Testis (tissue), 3 donors: ENCODE results near the gene DLX3. TPM values are rescaled to one million over a fixed set of nuclear protein-coding genes. Genes with fewer than 3 reads are reported as not detected.

Experiments used
- DNase-seq: peaks from one replicate; pipeline ENCODE4 v3.0.0-alpha.2; 2019
- H3K27ac ChIP-seq, 2 donors: fragments of 200-600 bp; sonication (generic); one replicate each; pipeline ENCODE4 v1.5.1; 2019
- H3K27me3 ChIP-seq: fragments of 200-600 bp; sonication (generic); one replicate; pipeline ENCODE4 v1.5.1; 2019
- H3K36me3 ChIP-seq: fragments of 200-600 bp; sonication (generic); one replicate; pipeline ENCODE4 v1.5.1; 2017; ENCODE audit warnings: low read depth; ENCODE audit errors: missing control alignments
- H3K4me1 ChIP-seq: fragments of 200-600 bp; sonication (generic); one replicate; pipeline ENCODE4 v1.5.1; 2019
- H3K4me3 ChIP-seq, 2 donors: fragments of 200-600 bp; sonication (generic); one replicate each; pipeline ENCODE4 v1.5.1; 2017 to 2019
- H3K9me3 ChIP-seq: fragments of 200-600 bp; sonication (generic); one replicate; pipeline ENCODE4 v1.5.1; 2017
- CTCF ChIP-seq, 3 experiments: fragments of 450-650 bp in 2 of 3; fragments of 200-600 bp in 1 of 3; sonication (generic) in 1 of 3; IDR thresholded peaks; one replicate each; pipeline ENCODE4 v1.5.1; 2016 to 2019; ENCODE audit warnings: antibody characterized with exemption in 3 of 3, mild to moderate bottlenecking in 2 of 3, moderate library complexity in 1 of 3
- POLR2A ChIP-seq: fragments of 450-650 bp; IDR thresholded peaks from one replicate; pipeline ENCODE4 v1.6.1; 2017; ENCODE audit warnings: antibody characterized with exemption, mild to moderate bottlenecking, moderate library complexity
- WGBS, 2 donors: methylation state at CpG; one replicate each; pipeline ENCODE4 v1.1.5; 2018; 5-methylcytosine and 5-hydroxymethylcytosine counted together
- intact Hi-C: fragments of 100-400 bp; cut with DNase I; formaldehyde crosslinking; loops from one replicate; pipeline ENCODE4 v1.15.1; 2023; ENCODE audit warnings: low total_unique reads
- polyA plus RNA-seq: library from polyadenylated mRNA; stranded (reverse); fragments of 350-450 nt; fragmentation: Illumina TruSeq; extraction: RNeasy Lipid Tissue Mini Kit (QIAGEN cat#74804); gene quantifications from one replicate; pipeline ENCODE4 v1.2.3, GENCODE V29; 2014; ENCODE audit warnings: low read depth, low replicate concordance; ENCODE audit not compliant: insufficient read depth
- total RNA-seq, 2 donors: library from RNA; depleted of rRNA; stranded (reverse); fragments of >200 nt; gene quantifications; one replicate each; pipeline ENCODE4 v1.2.3, GENCODE V29; 2016

Gene DLX3
- total and polyA plus RNA-seq, 3 donors from 2014 or later = 1.0 to 1.5 (median 1.4) TPM

GRCh38 chr17:49951362-49952082 lies 43.5 kb downstream of the DLX3 start:
- H3K36me3 ChIP-seq = no peaks in the 10 kb centered on the region
- intact Hi-C loops = no loop called here
- no peaks in the 10 kb centered on the region for H3K9me3 ChIP-seq
- H3K4me1 ChIP-seq = peaks cover 6% of the 10 kb centered on the region
- no peak for DNase-seq
- H3K27ac ChIP-seq = no peak overlapping the region
- H3K27me3 ChIP-seq = no peaks in the 10 kb centered on the region
- no peak for TF ChIP-seq POLR2A
- no peak for TF ChIP-seq CTCF (IDR thresholded peaks at IDR 0.05)
- H3K4me3 ChIP-seq = no peak overlapping the region
- WGBS, 2 donors = 57 to 64% methylated on average over 14 of the region's 14 CpGs

- Histone ChIP-seq H3K9me3 (no peaks in the 10 kb centered on the region), H3K36me3 (no peaks in the 10 kb centered on the region), H3K4me1 (peaks cover 6% of the 10 kb centered on the region), H3K27ac (no peak overlapping the region), H3K4me3 (no peak overlapping the region), H3K27me3 (no peaks in the 10 kb centered on the region)
- WGBS, 2 donors = 88 to 94% methylated on average over 2 of the region's 2 CpGs
- intact Hi-C loops = no loop called here
- DNase-seq = no peak
- TF ChIP-seq CTCF (IDR thresholded peaks at IDR 0.05) (no peak), POLR2A (no peak)
Observed at GRCh38 chr17:49949634-49950033, 45.4 kb downstream of the DLX3 start.

GRCh38 chr17:49946964-49947584 lies 48.0 kb downstream of the DLX3 start:
- intact Hi-C loops = no loop called here
- DNase-seq = no peak

GRCh38 chr17:49946208-49946607 lies 48.8 kb downstream of the DLX3 start:
- H3K36me3 ChIP-seq = no peaks in the 10 kb centered on the region

More at GRCh38 chr17:49946964-49947584, 48.0 kb downstream of the DLX3 start:
- peaks cover 3% of the 10 kb centered on the region for H3K4me1 ChIP-seq
- H3K9me3 ChIP-seq = no peaks in the 10 kb centered on the region
- 88% methylated on average over 11 of the region's 11 CpGs; no CpG with 5 or more reads in 1 of the 2 donors for WGBS, 2 donors
- H3K27me3 ChIP-seq = no peaks in the 10 kb centered on the region
- H3K4me3 ChIP-seq = no peak overlapping the region
- H3K27ac ChIP-seq = no peak overlapping the region
- TF ChIP-seq CTCF (IDR thresholded peaks at IDR 0.05) (no peak), POLR2A (no peak)
- no peaks in the 10 kb centered on the region for H3K36me3 ChIP-seq

More at GRCh38 chr17:49946208-49946607, 48.8 kb downstream of the DLX3 start:
- WGBS, 2 donors = 77 to 86% methylated on average over 3 to 8 of the region's 8 CpGs
- no peaks in the 10 kb centered on the region for H3K9me3 ChIP-seq
- no peaks in the 10 kb centered on the region for H3K27me3 ChIP-seq
- no peak for DNase-seq
- TF ChIP-seq POLR2A = no peak
- TF ChIP-seq CTCF (IDR thresholded peaks at IDR 0.05) = no peak
- no peaks in the 10 kb centered on the region for H3K4me1 ChIP-seq
- no peak overlapping the region for H3K4me3 ChIP-seq
- H3K27ac ChIP-seq = no peak overlapping the region
- intact Hi-C loops = no loop called here
